Keratinocyte (primary cell): ENCODE results near the gene NPFFR2. TPM values are rescaled to one million over a fixed set of nuclear protein-coding genes. Genes with fewer than 3 reads are reported as not detected.

ENCODE experiments used
- DNase-seq: peaks from one replicate; pipeline ENCODE4 v3.0.0-alpha.2; 2011; ENCODE audit warnings: low read depth, missing footprints, low spot score
- FAIRE-seq: peaks from 2 replicates; lab custom pipeline; 2011; peaks lifted over from hg19 to GRCh38; lab: Jason Lieb, UNC
- H2AFZ ChIP-seq: 2 replicates; pipeline ENCODE4 v1.6.0; 2012; ENCODE audit warnings: low read length, control low read depth, inconsistent platforms; ENCODE audit not compliant: control insufficient read depth
- H3K27ac ChIP-seq: 2 replicates; pipeline ENCODE4 v1.5.1; 2011; ENCODE audit warnings: low read length; ENCODE audit not compliant: control insufficient read depth, insufficient read depth
- H3K27me3 ChIP-seq: 3 replicates; pipeline ENCODE4 v1.6.0; 2011; ENCODE audit warnings: low read length; ENCODE audit not compliant: control insufficient read depth, insufficient read depth; ENCODE audit errors: extremely low read depth
- H3K36me3 ChIP-seq, 2 experiments: 2 replicates in 1 of 2; 3 replicates in 1 of 2; pipeline ENCODE4 v1.5.1; 2011; ENCODE audit warnings: low read length in 2 of 2, mild to moderate bottlenecking in 1 of 2; ENCODE audit not compliant: control insufficient read depth in 2 of 2, insufficient read depth in 2 of 2; ENCODE audit errors: extremely low read depth in 1 of 2
- H3K4me1 ChIP-seq: 3 replicates; pipeline ENCODE4 v1.5.1; 2011; ENCODE audit warnings: low read length; ENCODE audit not compliant: control insufficient read depth, insufficient read depth; ENCODE audit errors: extremely low read depth
- H3K4me2 ChIP-seq: 3 replicates; pipeline ENCODE4 v1.6.0; 2011; ENCODE audit warnings: low read depth, low read length; ENCODE audit not compliant: control insufficient read depth, insufficient read depth; ENCODE audit errors: extremely low read depth
- H3K4me3 ChIP-seq, 3 experiments: fragments of 200-600 bp in 1 of 3; sonication (generic) in 1 of 3; 2 replicates in 2 of 3; 3 replicates in 1 of 3; pipeline ENCODE4 v1.5.1; 2011 to 2016; ENCODE audit warnings: low read length in 3 of 3, mild to moderate bottlenecking in 3 of 3, control low read depth in 2 of 3, inconsistent platforms in 1 of 3, low read depth in 1 of 3, mixed read lengths in 1 of 3, mixed run types in 1 of 3, moderate library complexity in 1 of 3; ENCODE audit not compliant: control insufficient read depth in 2 of 3, insufficient read depth in 2 of 3; ENCODE audit errors: extremely low read depth in 1 of 3
- H3K79me2 ChIP-seq: 2 replicates; pipeline ENCODE4 v1.6.0; 2012; ENCODE audit warnings: low read length; ENCODE audit not compliant: control insufficient read depth, insufficient read depth
- H3K9ac ChIP-seq: 3 replicates; pipeline ENCODE4 v1.6.0; 2011; ENCODE audit warnings: low read length; ENCODE audit not compliant: control insufficient read depth, insufficient read depth; ENCODE audit errors: extremely low read depth
- H3K9me1 ChIP-seq: 3 replicates; pipeline ENCODE4 v1.6.0; 2011; ENCODE audit warnings: low read length; ENCODE audit not compliant: control insufficient read depth, insufficient read depth; ENCODE audit errors: extremely low read depth
- H3K9me3 ChIP-seq: 2 replicates; pipeline ENCODE4 v1.5.1; 2012; ENCODE audit warnings: low read depth, low read length; ENCODE audit not compliant: control insufficient read depth
- H4K20me1 ChIP-seq: 3 replicates; pipeline ENCODE4 v1.6.0; 2011; ENCODE audit warnings: low read length; ENCODE audit not compliant: control insufficient read depth, insufficient read depth; ENCODE audit errors: extremely low read depth
- EZH2 ChIP-seq: IDR thresholded peaks from one replicate; pipeline ENCODE4 v1.6.1; 2012; ENCODE audit warnings: inconsistent platforms, mild to moderate bottlenecking, low read length, moderate library complexity
- dilution Hi-C: fragments of 300-500 bp; cut with MboI; formaldehyde crosslinking; loops from one replicate; pipeline ENCODE4 v1.7.0; 2020; ENCODE audit warnings: low sequenced_read_pairs; ENCODE audit not compliant: extremely low pct_ligation_motif_present
- polyA plus RNA-seq, 5 experiments: library from polyadenylated mRNA; depleted of rRNA in 3 of 5; stranded (reverse) in 3 of 5; stranded (forward) in 1 of 5; unstranded in 1 of 5; fragments of >200 nt; gene quantifications; 1 replicate in 1 of 5; 2 replicates in 3 of 5; 3 replicates in 1 of 5; pipeline versions ENCODE4 v1.2.1 to v1.2.3, GENCODE V29; 2011 to 2012; ENCODE audit warnings: missing spikeins in 2 of 5, low read depth in 1 of 5, low replicate concordance in 1 of 5
- TF ChIP-seq, protein P1 (sequence below), 3 experiments: IDR thresholded peaks in 1 of 3; conservative IDR thresholded peaks in 1 of 3; optimal IDR thresholded peaks in 1 of 3; 2 replicates in 2 of 3; 3 replicates in 1 of 3; pipeline versions ENCODE3 to v1.5.1; 2011; ENCODE audit warnings: low read length in 3 of 3, mild to moderate bottlenecking in 3 of 3, moderate library complexity in 2 of 3, control low read depth in 1 of 3, inconsistent platforms in 1 of 3; ENCODE audit not compliant: insufficient read depth in 2 of 3; ENCODE audit errors: extremely low read depth in 1 of 3

The NPFFR2 gene
- polyA plus RNA-seq, 1 donor (not counting 4 experiments of a cell fraction or from before 2014, with no cell fraction given): not detected

DNA sequence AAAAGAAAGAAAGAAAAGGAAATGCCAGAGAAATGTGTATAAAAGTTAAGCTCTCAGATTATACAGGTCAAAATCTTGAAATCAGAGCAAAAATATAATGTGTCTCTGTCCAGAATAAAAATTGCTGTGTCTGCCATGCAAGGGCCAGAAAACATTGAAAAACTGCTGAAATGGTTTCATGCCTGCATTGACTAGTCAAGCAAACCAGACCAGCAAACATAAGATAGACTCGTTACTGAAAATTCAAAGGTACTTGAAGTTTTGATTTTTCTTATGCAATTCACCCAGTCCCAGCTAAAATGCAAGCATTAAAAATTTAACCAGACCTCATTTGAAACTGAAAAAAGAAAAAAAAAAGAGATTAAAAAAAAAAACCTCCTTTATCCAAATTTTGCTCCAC lies 37.2 kb upstream of the NPFFR2 start:
- Histone ChIP-seq H3K4me1 (no peaks in the 10 kb centered on the region), H3K27ac (no peak overlapping the region), H3K9me1 (no peaks in the 10 kb centered on the region), H3K9ac (no peak overlapping the region), H3K9me3 (no peaks in the 10 kb centered on the region), H3K27me3 (no peaks in the 10 kb centered on the region), H3K79me2 (no peaks in the 10 kb centered on the region), H4K20me1 (no peaks in the 10 kb centered on the region), H3K4me2 (no peak overlapping the region), H3K36me3 (no peaks in the 10 kb centered on the region), H2AFZ (no peak overlapping the region), H3K4me3 (no peak overlapping the region)
- DNase-seq (no peak), FAIRE-seq (no peak)
- TF ChIP-seq, protein P1, sequence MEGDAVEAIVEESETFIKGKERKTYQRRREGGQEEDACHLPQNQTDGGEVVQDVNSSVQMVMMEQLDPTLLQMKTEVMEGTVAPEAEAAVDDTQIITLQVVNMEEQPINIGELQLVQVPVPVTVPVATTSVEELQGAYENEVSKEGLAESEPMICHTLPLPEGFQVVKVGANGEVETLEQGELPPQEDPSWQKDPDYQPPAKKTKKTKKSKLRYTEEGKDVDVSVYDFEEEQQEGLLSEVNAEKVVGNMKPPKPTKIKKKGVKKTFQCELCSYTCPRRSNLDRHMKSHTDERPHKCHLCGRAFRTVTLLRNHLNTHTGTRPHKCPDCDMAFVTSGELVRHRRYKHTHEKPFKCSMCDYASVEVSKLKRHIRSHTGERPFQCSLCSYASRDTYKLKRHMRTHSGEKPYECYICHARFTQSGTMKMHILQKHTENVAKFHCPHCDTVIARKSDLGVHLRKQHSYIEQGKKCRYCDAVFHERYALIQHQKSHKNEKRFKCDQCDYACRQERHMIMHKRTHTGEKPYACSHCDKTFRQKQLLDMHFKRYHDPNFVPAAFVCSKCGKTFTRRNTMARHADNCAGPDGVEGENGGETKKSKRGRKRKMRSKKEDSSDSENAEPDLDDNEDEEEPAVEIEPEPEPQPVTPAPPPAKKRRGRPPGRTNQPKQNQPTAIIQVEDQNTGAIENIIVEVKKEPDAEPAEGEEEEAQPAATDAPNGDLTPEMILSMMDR (optimal IDR thresholded peaks at IDR 0.05 in 1 of 3, IDR thresholded peaks at IDR 0.05 in 1 of 3, conservative IDR thresholded peaks at IDR 0.05 in 1 of 3; ENCODE audit: extremely low read depth in 1 of 3, insufficient read depth in 2 of 3, low read length in 3 of 3): no peak
- TF ChIP-seq EZH2: no peak
- dilution Hi-C loops: no loop called here

DNA sequence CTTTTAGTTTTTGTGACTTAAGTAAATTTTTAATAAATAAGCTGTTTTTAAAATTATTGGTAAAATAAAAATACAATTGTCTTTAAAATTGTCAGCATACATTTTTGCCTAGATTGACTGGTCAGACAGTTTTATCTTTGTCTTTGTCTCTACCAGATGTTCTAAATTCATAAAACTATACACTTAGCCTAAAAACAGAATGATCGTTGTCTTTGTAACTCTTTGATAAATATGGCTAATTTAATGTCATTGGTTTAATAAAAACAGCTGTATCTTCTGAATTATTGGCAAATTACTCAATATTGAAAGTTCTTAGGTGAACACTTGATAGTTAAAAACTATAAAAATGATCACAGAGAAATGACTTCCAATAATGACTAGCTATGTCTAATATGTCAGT lies 36.5 kb upstream of the NPFFR2 start:
- H2AFZ ChIP-seq: no peak overlapping the region
- DNase-seq (no peak), FAIRE-seq (no peak)
- H3K9me3 ChIP-seq: no peaks in the 10 kb centered on the region
- no peaks in the 10 kb centered on the region for H4K20me1 ChIP-seq
- no peak overlapping the region for H3K9ac ChIP-seq
- no peaks in the 10 kb centered on the region for H3K79me2 ChIP-seq
- TF ChIP-seq, protein P1 (optimal IDR thresholded peaks at IDR 0.05 in 1 of 3, IDR thresholded peaks at IDR 0.05 in 1 of 3, conservative IDR thresholded peaks at IDR 0.05 in 1 of 3; ENCODE audit: extremely low read depth in 1 of 3, insufficient read depth in 2 of 3, low read length in 3 of 3): no peak
- no peak for TF ChIP-seq EZH2
- no peak overlapping the region for H3K27ac ChIP-seq
- no peak overlapping the region for H3K4me2 ChIP-seq
- dilution Hi-C loops: no loop called here
- H3K36me3 ChIP-seq: no peaks in the 10 kb centered on the region
- no peaks in the 10 kb centered on the region for H3K4me1 ChIP-seq
- H3K4me3 ChIP-seq: no peak overlapping the region
- no peaks in the 10 kb centered on the region for H3K9me1 ChIP-seq
- no peaks in the 10 kb centered on the region for H3K27me3 ChIP-seq
